Kidney (tissue), 14 donors: ENCODE results near the gene CLMP. TPM values are rescaled to one million over a fixed set of nuclear protein-coding genes. Genes with fewer than 3 reads are reported as not detected.

Experiments used
- DNase-seq, 5 donors: peaks; one replicate each; pipeline ENCODE4 v3.0.0-alpha.2; 2013 to 2020
- FAIRE-seq: peaks from 2 replicates; lab custom pipeline; 2012; peaks lifted over from hg19 to GRCh38; lab: Jason Lieb, UNC
- H3K27ac ChIP-seq, 2 donors: one replicate each; pipeline ENCODE4 v1.7.0; 2013; ENCODE audit warnings: low read depth in 2 of 2, low read length in 2 of 2, inconsistent platforms in 1 of 2
- H3K27me3 ChIP-seq: one replicate; pipeline ENCODE4 v1.7.1; 2013; ENCODE audit warnings: low read length, inconsistent platforms; ENCODE audit not compliant: control insufficient read depth, insufficient read depth
- H3K36me3 ChIP-seq, 3 donors: one replicate each; pipeline versions ENCODE4 v1.7.0 to v1.7.1; 2013; ENCODE audit warnings: low read length in 3 of 3, control low read depth in 1 of 3, inconsistent platforms in 1 of 3; ENCODE audit not compliant: insufficient read depth in 3 of 3, control insufficient read depth in 2 of 3
- H3K4me1 ChIP-seq, 3 donors: one replicate each; pipeline versions ENCODE4 v1.7.0 to v1.7.1; 2013; ENCODE audit warnings: low read length in 3 of 3, inconsistent platforms in 1 of 3, low read depth in 1 of 3; ENCODE audit not compliant: control insufficient read depth in 2 of 3, insufficient read depth in 2 of 3
- H3K4me3 ChIP-seq, 3 donors: one replicate each; pipeline versions ENCODE4 v1.7.0 to v1.8.1; 2013; ENCODE audit warnings: low read length in 3 of 3, control low read depth in 1 of 3, inconsistent platforms in 1 of 3
- H3K9ac ChIP-seq, 3 donors: one replicate each; pipeline versions ENCODE4 v1.7.0 to v1.7.1; 2013; ENCODE audit warnings: low read length in 3 of 3, control low read depth in 1 of 3, inconsistent platforms in 1 of 3
- H3K9me3 ChIP-seq, 3 donors: one replicate each; pipeline versions ENCODE4 v1.7.0 to v1.7.1; 2013; ENCODE audit warnings: low read length in 3 of 3, control low read depth in 1 of 3, inconsistent platforms in 1 of 3; ENCODE audit not compliant: control insufficient read depth in 2 of 3, insufficient read depth in 1 of 3
- CTCF ChIP-seq: IDR thresholded peaks from 3 replicates; pipeline ENCODE4 v1.5.1; 2012; ENCODE audit warnings: mild to moderate bottlenecking, moderate library complexity, borderline replicate concordance; ENCODE audit not compliant: insufficient read depth; ENCODE audit errors: extremely low read depth
- intact Hi-C: fragments of 100-400 bp; cut with DNase I; formaldehyde crosslinking; loops from one replicate; pipeline ENCODE4 v1.11.1; 2022
- polyA plus RNA-seq: library from polyadenylated mRNA; stranded (reverse); fragments of 350-450 nt; fragmentation: Illumina TruSeq; extraction: RNeasy Lipid Tissue Mini Kit (QIAGEN cat#74804); gene quantifications from one replicate; pipeline ENCODE4 v1.2.3, GENCODE V29; 2014; ENCODE audit warnings: low read depth, low replicate concordance; ENCODE audit not compliant: insufficient read depth
- total RNA-seq: library from RNA; stranded (reverse); fragmentation: NEBNext Ultra II Directional; extraction: Animal tissue kit (Norgen Biotek cat#: 25700); gene quantifications from one replicate; pipeline ENCODE4 v1.2.1, GENCODE V29; 2021
- donor health status: control.
- donor health status: control.
- donor health status: control.
- donor health status: control.
- donor health status: control.
- donor health status: DM: yes; HTN: yes; CAD: no.
- donor health status: Normal renal cell carcinoma (clear cell type).

CLMP gene
- total and polyA plus RNA-seq, 2 donors from 2014 or later, result 1.2 to 6.8 TPM

- H3K9me3 ChIP-seq, result no peaks in the 10 kb centered on the region
- H3K4me3 ChIP-seq, result no peak overlapping the region
- no peak overlapping the region for H3K9ac ChIP-seq
- no peaks in the 10 kb centered on the region for H3K27me3 ChIP-seq
- DNase-seq (no peak), FAIRE-seq (no peak)
- intact Hi-C loops, result no loop called here
- H3K36me3 ChIP-seq, result no peaks in the 10 kb centered on the region
- H3K27ac ChIP-seq, result no peak overlapping the region
- H3K4me1 ChIP-seq, result peaks cover 0 to 3% (median 0%) of the 10 kb centered on the region in 3 donors
- TF ChIP-seq CTCF, result no peak
Observed at GRCh38 chr11:123230346-123230745, 35.3 kb upstream of the CLMP start.

DNA sequence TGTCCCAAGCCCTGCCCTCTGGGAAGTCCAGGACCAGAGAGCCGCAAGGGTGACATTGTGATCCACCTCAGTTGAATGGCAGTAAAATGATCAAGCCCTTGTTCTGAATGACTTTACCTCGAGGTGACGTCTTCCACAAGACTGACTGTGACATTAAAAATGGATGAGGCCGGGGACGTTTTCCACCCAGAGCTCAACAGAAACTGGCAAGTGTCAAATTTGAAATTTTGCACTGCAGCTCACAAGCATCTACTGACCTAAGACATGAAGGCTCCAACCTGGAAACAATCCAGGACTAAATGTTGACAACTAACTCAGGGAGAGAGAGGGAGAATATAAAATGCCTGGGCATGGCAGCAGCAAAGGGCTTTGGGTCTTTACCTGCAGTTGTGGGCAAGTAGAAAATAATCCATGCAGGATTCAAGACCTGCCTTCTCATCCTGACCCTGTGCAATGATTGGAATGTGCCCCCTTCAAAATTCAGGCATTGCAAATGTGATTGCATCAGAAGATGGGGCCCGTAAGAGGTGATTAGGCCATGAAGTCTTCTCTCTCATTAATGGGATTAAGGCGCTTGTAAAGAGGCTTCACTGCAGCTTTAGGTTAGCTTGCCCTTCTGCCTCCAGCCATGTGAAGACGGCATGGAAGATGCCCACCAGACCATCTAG is 33.6 kb upstream of the CLMP start:
- Histone ChIP-seq H3K4me3 (no peak overlapping the region), H3K36me3 (no peaks in the 10 kb centered on the region), H3K4me1 (peaks cover 0 to 2% (median 0%) of the 10 kb centered on the region in 3 donors), H3K27me3 (no peaks in the 10 kb centered on the region), H3K9ac (no peak overlapping the region), H3K9me3 (no peaks in the 10 kb centered on the region), H3K27ac (no peak overlapping the region)
- DNase-seq (no peak), FAIRE-seq (no peak)
- TF ChIP-seq CTCF, result no peak
- intact Hi-C loops, result no loop called here

GRCh38 chr11:123227763-123228495 is 32.9 kb upstream of the CLMP start:
- no peak overlapping the region for H3K27ac ChIP-seq
- no peaks in the 10 kb centered on the region for H3K27me3 ChIP-seq
- FAIRE-seq, result no peak
- H3K9ac ChIP-seq, result no peak overlapping the region
- no peak overlapping the region for H3K4me3 ChIP-seq
- no peaks in the 10 kb centered on the region for H3K9me3 ChIP-seq
- no peak for DNase-seq
- intact Hi-C loops, result no loop called here
- H3K4me1 ChIP-seq, result no peaks in the 10 kb centered on the region
- no peak for TF ChIP-seq CTCF
- H3K36me3 ChIP-seq, result no peaks in the 10 kb centered on the region
